SK-N-SH (cell line): ENCODE results near the gene MYO9B. TPM values are rescaled to one million over a fixed set of nuclear protein-coding genes. Genes with fewer than 3 reads are reported as not detected.

Experiments used
- CTCF ChIA-PET: fragments of 300-600, 350-600 bp; formaldehyde crosslinking; extraction: SDS; loops from one replicate; lab custom pipeline; 2021; lab: Yijun Ruan, JAX
- POLR2A ChIA-PET: fragments of 350-600 bp; sonication (Branson Sonifier 250); formaldehyde crosslinking; extraction: SDS; loops from one replicate; lab custom pipeline; 2020; ENCODE audit warnings: antibody characterized with exemption, inconsistent platforms; lab: Yijun Ruan, JAX
- DNase-seq: peaks from one replicate; pipeline ENCODE4 v3.0.0; 2012
- H2AFZ ChIP-seq: fragments of 200-600 bp; sonication (generic); 2 replicates; pipeline ENCODE4 v1.8.1; 2016; ENCODE audit warnings: antibody characterized with exemption, mild to moderate bottlenecking, low read depth
- H3F3A ChIP-seq: fragments of 200-600 bp; sonication (generic); replicated peaks from 2 replicates; pipeline ENCODE3; 2016; ENCODE audit warnings: antibody characterized with exemption, mild to moderate bottlenecking; ENCODE audit not compliant: insufficient read depth
- H3K27ac ChIP-seq, 2 experiments: fragments of 200-500 bp in 1 of 2; fragments of 200-600 bp in 1 of 2; sonication (Bioruptor generic) in 1 of 2; sonication (generic), shearing (Covaris generic) in 1 of 2; 2 replicates each; pipeline versions ENCODE4 v1.5.1 to v1.6.1; 2014 to 2016; ENCODE audit warnings: low read depth in 2 of 2, inconsistent platforms in 1 of 2, low read length in 1 of 2, mild to moderate bottlenecking in 1 of 2, mixed read lengths in 1 of 2
- H3K27me3 ChIP-seq: fragments of 200-600 bp; sonication (generic), shearing (Covaris generic); 2 replicates; pipeline ENCODE4 v1.6.1; 2016; ENCODE audit warnings: mixed run types; ENCODE audit not compliant: insufficient read depth
- H3K36me3 ChIP-seq, 2 experiments: fragments of 200-500 bp in 1 of 2; fragments of 200-600 bp in 1 of 2; sonication (Bioruptor generic) in 1 of 2; sonication (generic) in 1 of 2; replicated peaks in 1 of 2; 2 replicates each; pipeline versions ENCODE3 to v1.5.1; 2014 to 2016; ENCODE audit warnings: low read length in 1 of 2, mild to moderate bottlenecking in 1 of 2; ENCODE audit not compliant: insufficient read depth in 2 of 2, control insufficient read depth in 1 of 2
- H3K4me1 ChIP-seq, 2 experiments: fragments of 200-500 bp in 1 of 2; fragments of 200-600 bp in 1 of 2; sonication (Bioruptor generic) in 1 of 2; sonication (generic), shearing (Covaris generic) in 1 of 2; 2 replicates each; pipeline versions ENCODE4 v1.5.1 to v1.6.1; 2014 to 2016; ENCODE audit warnings: low read depth in 1 of 2, low read length in 1 of 2, mixed run types in 1 of 2; ENCODE audit not compliant: insufficient read depth in 2 of 2, control insufficient read depth in 1 of 2
- H3K4me2 ChIP-seq: fragments of 200-600 bp; sonication (generic), shearing (Covaris generic); 2 replicates; pipeline ENCODE4 v1.6.1; 2017; ENCODE audit warnings: mixed run types
- H3K4me3 ChIP-seq, 2 experiments: fragments of 200-500 bp in 1 of 2; fragments of 200-600 bp in 1 of 2; sonication (Bioruptor generic) in 1 of 2; sonication (generic), shearing (Covaris generic) in 1 of 2; 2 replicates each; pipeline versions ENCODE4 v1.5.1 to v1.8.1; 2014 to 2016; ENCODE audit warnings: low read depth in 2 of 2, inconsistent platforms in 1 of 2, low read length in 1 of 2, mild to moderate bottlenecking in 1 of 2, mixed read lengths in 1 of 2, moderate library complexity in 1 of 2
- H3K79me2 ChIP-seq: fragments of 200-600 bp; sonication (generic); 2 replicates; pipeline ENCODE4 v1.8.1; 2017; ENCODE audit warnings: mild to moderate bottlenecking; ENCODE audit not compliant: insufficient read depth
- H3K9ac ChIP-seq: fragments of 200-600 bp; sonication (generic); 2 replicates; pipeline ENCODE4 v1.6.1; 2017; ENCODE audit warnings: mixed run types
- H3K9me2 ChIP-seq: fragments of 200-600 bp; sonication (generic); 2 replicates; pipeline ENCODE4 v1.6.1; 2017; ENCODE audit warnings: mixed run types
- H3K9me3 ChIP-seq: fragments of 200-600 bp; sonication (generic); 2 replicates; pipeline ENCODE4 v1.6.1; 2017; ENCODE audit warnings: mixed run types, mild to moderate bottlenecking, moderate library complexity
- H4K20me1 ChIP-seq: fragments of 200-600 bp; sonication (generic); 2 replicates; pipeline ENCODE4 v1.6.1; 2017; ENCODE audit warnings: mild to moderate bottlenecking, mixed run types; ENCODE audit not compliant: insufficient read depth
- ELF1 ChIP-seq: IDR thresholded peaks from 2 replicates; pipeline ENCODE4 v1.4.0; 2012
- EZH2phosphoT487 ChIP-seq: fragments of 200-600 bp; sonication (generic); IDR thresholded peaks from 2 replicates; pipeline ENCODE4 v1.6.1; 2017; ENCODE audit warnings: low read depth, mixed run types, mild to moderate bottlenecking, antibody characterized with exemption, moderate library complexity, borderline replicate concordance
- GABPA ChIP-seq: IDR thresholded peaks from 2 replicates; pipeline ENCODE4 v1.4.0; 2012; ENCODE audit warnings: low read depth, mild to moderate bottlenecking
- JUND ChIP-seq: IDR thresholded peaks from 2 replicates; pipeline ENCODE4 v1.4.0; 2012
- MXI1 ChIP-seq: IDR thresholded peaks from 2 replicates; pipeline ENCODE4 v1.6.1; 2012; ENCODE audit warnings: mild to moderate bottlenecking, low read depth, low read length, improper control_type of control experiment
- RAD21 ChIP-seq: IDR thresholded peaks from 2 replicates; pipeline ENCODE4 v1.6.1; 2012; ENCODE audit warnings: mild to moderate bottlenecking, low read length
- RCOR1 ChIP-seq: fragments of 150-350 bp; IDR thresholded peaks from 2 replicates; pipeline ENCODE4 v1.6.1; 2017; ENCODE audit warnings: antibody characterized with exemption, low read length
- SIN3A ChIP-seq: IDR thresholded peaks from 2 replicates; pipeline ENCODE4 v1.6.1; 2012; ENCODE audit warnings: low read depth, mild to moderate bottlenecking, low read length, moderate library complexity, borderline replicate concordance
- SMC3 ChIP-seq: IDR thresholded peaks from 2 replicates; pipeline ENCODE4 v1.6.1; 2012; ENCODE audit warnings: low read depth, low read length, improper control_type of control experiment
- TAF1 ChIP-seq: IDR thresholded peaks from 2 replicates; pipeline ENCODE4 v1.6.1; 2012; ENCODE audit warnings: low read depth, mild to moderate bottlenecking, low read length, moderate library complexity, borderline replicate concordance
- TEAD4 ChIP-seq: IDR thresholded peaks from 2 replicates; pipeline ENCODE4 v1.4.0; 2012; ENCODE audit warnings: mild to moderate bottlenecking, borderline replicate concordance; ENCODE audit not compliant: insufficient read depth
- WGBS: methylation state at CpG from one replicate; pipeline ENCODE4 v1.1.6; 2017; ENCODE audit warnings: low lambda C conversion rate; 5-methylcytosine and 5-hydroxymethylcytosine counted together
- polyA plus RNA-seq, 3 experiments: library from polyadenylated mRNA; depleted of rRNA; stranded (reverse); fragments of >200 nt; gene quantifications; 2 replicates each; pipeline ENCODE4 v1.2.3, GENCODE V29; 2012
- TF ChIP-seq, protein P1 (sequence below): IDR thresholded peaks from 2 replicates; pipeline ENCODE4 v1.6.1; 2012; ENCODE audit warnings: mild to moderate bottlenecking, low read depth, low read length, moderate library complexity
- TF ChIP-seq, protein P2 (sequence below): IDR thresholded peaks from 2 replicates; pipeline ENCODE4 v1.4.0; 2012; ENCODE audit warnings: low read depth, borderline replicate concordance
- TF ChIP-seq, protein P3 (sequence below): IDR thresholded peaks from 2 replicates; pipeline ENCODE4 v1.4.0; 2012; ENCODE audit warnings: low read depth, borderline replicate concordance
- TF ChIP-seq, protein P4 (sequence below): IDR thresholded peaks from 2 replicates; pipeline ENCODE4; 2012
- TF ChIP-seq, protein P5 (sequence below): fragments of 150-350 bp; IDR thresholded peaks from 2 replicates; pipeline ENCODE4 v1.6.1; 2016; ENCODE audit warnings: mild to moderate bottlenecking, low read depth, low read length

The MYO9B gene
- polyA plus RNA-seq, 1 of the 3 experiments (the other 2 are of a cell fraction): 37.6 TPM

DNA sequence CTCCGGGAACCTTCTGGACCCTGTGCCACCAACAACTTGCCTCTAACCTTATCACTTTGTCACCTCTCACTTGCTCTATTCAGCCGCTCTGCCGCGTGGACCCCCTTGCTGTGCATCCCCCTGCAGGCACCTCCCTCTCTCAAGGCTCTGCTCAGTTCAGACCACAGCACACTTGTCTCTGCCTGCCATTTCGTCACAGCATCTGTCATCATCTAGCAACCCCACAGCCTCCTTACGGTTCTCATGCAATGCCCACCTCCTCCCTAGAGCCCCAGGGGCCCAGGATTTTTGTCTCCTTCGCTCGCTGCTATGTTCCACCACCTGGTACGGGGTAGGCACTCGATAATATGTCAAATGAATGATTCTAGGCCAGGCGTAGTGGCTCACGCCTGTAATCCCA, 5.2 kb upstream of the MYO9B start (continued):
- TF ChIP-seq, protein P1, sequence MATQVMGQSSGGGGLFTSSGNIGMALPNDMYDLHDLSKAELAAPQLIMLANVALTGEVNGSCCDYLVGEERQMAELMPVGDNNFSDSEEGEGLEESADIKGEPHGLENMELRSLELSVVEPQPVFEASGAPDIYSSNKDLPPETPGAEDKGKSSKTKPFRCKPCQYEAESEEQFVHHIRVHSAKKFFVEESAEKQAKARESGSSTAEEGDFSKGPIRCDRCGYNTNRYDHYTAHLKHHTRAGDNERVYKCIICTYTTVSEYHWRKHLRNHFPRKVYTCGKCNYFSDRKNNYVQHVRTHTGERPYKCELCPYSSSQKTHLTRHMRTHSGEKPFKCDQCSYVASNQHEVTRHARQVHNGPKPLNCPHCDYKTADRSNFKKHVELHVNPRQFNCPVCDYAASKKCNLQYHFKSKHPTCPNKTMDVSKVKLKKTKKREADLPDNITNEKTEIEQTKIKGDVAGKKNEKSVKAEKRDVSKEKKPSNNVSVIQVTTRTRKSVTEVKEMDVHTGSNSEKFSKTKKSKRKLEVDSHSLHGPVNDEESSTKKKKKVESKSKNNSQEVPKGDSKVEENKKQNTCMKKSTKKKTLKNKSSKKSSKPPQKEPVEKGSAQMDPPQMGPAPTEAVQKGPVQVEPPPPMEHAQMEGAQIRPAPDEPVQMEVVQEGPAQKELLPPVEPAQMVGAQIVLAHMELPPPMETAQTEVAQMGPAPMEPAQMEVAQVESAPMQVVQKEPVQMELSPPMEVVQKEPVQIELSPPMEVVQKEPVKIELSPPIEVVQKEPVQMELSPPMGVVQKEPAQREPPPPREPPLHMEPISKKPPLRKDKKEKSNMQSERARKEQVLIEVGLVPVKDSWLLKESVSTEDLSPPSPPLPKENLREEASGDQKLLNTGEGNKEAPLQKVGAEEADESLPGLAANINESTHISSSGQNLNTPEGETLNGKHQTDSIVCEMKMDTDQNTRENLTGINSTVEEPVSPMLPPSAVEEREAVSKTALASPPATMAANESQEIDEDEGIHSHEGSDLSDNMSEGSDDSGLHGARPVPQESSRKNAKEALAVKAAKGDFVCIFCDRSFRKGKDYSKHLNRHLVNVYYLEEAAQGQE: no peak
- TF ChIP-seq JUND (no peak), GABPA (no peak)
- TF ChIP-seq, all 33 proteins: peak for 0

DNA sequence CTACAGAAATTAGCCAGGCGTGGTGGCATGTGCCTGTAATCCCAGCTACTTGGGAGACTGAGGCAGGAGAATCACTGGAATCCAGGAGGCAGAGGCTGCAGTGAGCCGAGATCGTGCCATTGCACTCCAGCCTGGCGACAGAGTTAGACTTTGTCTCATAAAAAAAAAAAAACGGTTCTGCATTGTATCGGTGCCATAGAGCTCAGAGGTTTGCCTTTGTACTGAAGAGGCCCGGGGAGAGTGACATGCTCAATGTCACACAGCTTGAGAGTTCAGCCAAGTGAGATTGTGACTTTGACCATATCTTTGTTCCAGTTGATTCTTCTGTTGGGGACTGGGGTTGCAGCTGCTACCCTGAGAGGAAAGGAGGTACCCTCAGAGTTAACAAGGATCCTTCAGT, 4.7 kb upstream of the MYO9B start:
- Histone ChIP-seq H2AFZ (no peak overlapping the region), H3K27me3 (no peaks in the 10 kb centered on the region), H3K36me3 (no peaks in the 10 kb centered on the region), H3K9me2 (no peaks in the 10 kb centered on the region), H3F3A (peaks cover 11% of the 10 kb centered on the region), H3K4me2 (no peak overlapping the region), H3K4me1 (peaks cover 0 to 9% of the 10 kb centered on the region in 2 experiments; a peak in 1 of 4 replicates), H4K20me1 (no peaks in the 10 kb centered on the region), H3K9ac (no peak overlapping the region), H3K9me3 (no peaks in the 10 kb centered on the region), H3K4me3 (no peak overlapping the region), H3K27ac (no peak overlapping the region), H3K79me2 (peaks cover 38% of the 10 kb centered on the region)
- 89% methylated on average over 6 of the region's 7 CpGs for WGBS
- no peak for DNase-seq
- ChIA-PET CTCF (interaction anchor here (0.6 to 4.0 kb wide), 4 partner anchors 76 to 234 kb away, joined by 3 to 32 read pairs (median 3); partner anchors contain the start of genes ANKLE1 and MRPL34), POLR2A (interaction anchor here (1.4 kb wide), 1 partner anchor 145 kb away, joined by 3 read pairs; no protein-coding TSS in a partner anchor)
- TF ChIP-seq JUND: no peak
- no peak for TF ChIP-seq SIN3A
- TF ChIP-seq RAD21: no peak
- no peak for TF ChIP-seq SMC3
- TF ChIP-seq, protein P2, sequence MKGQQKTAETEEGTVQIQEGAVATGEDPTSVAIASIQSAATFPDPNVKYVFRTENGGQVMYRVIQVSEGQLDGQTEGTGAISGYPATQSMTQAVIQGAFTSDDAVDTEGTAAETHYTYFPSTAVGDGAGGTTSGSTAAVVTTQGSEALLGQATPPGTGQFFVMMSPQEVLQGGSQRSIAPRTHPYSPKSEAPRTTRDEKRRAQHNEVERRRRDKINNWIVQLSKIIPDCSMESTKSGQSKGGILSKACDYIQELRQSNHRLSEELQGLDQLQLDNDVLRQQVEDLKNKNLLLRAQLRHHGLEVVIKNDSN: no peak
- TF ChIP-seq GABPA: no peak
- no peak for TF ChIP-seq ELF1
- TF ChIP-seq MXI1: no peak
- no peak for TF ChIP-seq EZH2phosphoT487
- no peak for TF ChIP-seq RCOR1
- TF ChIP-seq, protein P3, sequence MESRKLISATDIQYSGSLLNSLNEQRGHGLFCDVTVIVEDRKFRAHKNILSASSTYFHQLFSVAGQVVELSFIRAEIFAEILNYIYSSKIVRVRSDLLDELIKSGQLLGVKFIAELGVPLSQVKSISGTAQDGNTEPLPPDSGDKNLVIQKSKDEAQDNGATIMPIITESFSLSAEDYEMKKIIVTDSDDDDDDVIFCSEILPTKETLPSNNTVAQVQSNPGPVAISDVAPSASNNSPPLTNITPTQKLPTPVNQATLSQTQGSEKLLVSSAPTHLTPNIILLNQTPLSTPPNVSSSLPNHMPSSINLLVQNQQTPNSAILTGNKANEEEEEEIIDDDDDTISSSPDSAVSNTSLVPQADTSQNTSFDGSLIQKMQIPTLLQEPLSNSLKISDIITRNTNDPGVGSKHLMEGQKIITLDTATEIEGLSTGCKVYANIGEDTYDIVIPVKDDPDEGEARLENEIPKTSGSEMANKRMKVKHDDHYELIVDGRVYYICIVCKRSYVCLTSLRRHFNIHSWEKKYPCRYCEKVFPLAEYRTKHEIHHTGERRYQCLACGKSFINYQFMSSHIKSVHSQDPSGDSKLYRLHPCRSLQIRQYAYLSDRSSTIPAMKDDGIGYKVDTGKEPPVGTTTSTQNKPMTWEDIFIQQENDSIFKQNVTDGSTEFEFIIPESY: no peak
- no peak for TF ChIP-seq TAF1
- TF ChIP-seq, protein P4, sequence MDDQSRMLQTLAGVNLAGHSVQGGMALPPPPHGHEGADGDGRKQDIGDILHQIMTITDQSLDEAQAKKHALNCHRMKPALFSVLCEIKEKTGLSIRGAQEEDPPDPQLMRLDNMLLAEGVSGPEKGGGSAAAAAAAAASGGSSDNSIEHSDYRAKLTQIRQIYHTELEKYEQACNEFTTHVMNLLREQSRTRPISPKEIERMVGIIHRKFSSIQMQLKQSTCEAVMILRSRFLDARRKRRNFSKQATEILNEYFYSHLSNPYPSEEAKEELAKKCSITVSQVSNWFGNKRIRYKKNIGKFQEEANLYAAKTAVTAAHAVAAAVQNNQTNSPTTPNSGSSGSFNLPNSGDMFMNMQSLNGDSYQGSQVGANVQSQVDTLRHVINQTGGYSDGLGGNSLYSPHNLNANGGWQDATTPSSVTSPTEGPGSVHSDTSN: no peak
- TF ChIP-seq, protein P5, sequence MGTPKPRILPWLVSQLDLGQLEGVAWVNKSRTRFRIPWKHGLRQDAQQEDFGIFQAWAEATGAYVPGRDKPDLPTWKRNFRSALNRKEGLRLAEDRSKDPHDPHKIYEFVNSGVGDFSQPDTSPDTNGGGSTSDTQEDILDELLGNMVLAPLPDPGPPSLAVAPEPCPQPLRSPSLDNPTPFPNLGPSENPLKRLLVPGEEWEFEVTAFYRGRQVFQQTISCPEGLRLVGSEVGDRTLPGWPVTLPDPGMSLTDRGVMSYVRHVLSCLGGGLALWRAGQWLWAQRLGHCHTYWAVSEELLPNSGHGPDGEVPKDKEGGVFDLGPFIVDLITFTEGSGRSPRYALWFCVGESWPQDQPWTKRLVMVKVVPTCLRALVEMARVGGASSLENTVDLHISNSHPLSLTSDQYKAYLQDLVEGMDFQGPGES: no peak
- no peak for TF ChIP-seq TEAD4
